ENCODE results near the gene NUMB. TPM values are rescaled to one million over a fixed set of nuclear protein-coding genes. Genes with fewer than 3 reads are reported as not detected.
A peak's percentile ranks its signal among the peaks of the same experiment; 100 is the strongest.

NUMB gene
- total RNA-seq, 1 experiment from 2014 or later: 42.0 TPM

- H3K27ac Mint-ChIP-seq: peak overlapping the region; percentile 34; the same call in 1 of the 2 replicates
- no peak overlapping the region for H3K4me3 Mint-ChIP-seq
- H3K27me3 Mint-ChIP-seq (ENCODE audit: low read depth): no peaks in the 10 kb centered on the region
- TF ChIP-seq MLX (CRISPR knock-in tag; IDR thresholded peaks at IDR 0.05) (no peak), NR3C1 (CRISPR knock-in tag; conservative IDR thresholded peaks at IDR 0.05; ENCODE audit: low read depth) (no peak), ZSCAN18 (CRISPR knock-in tag; IDR thresholded peaks at IDR 0.05) (no peak), FOXK1 (CRISPR knock-in tag; IDR thresholded peaks at IDR 0.05) (no peak), ZNF423 (CRISPR knock-in tag; IDR thresholded peaks at IDR 0.05) (no peak), TCF7 (CRISPR knock-in tag; IDR thresholded peaks at IDR 0.05; ENCODE audit: low read depth) (no peak), GTF2I (CRISPR knock-in tag; conservative IDR thresholded peaks at IDR 0.05) (no peak), ZNF138 (CRISPR knock-in tag; conservative IDR thresholded peaks at IDR 0.05) (no peak)
- no peak for DNase-seq (ENCODE audit: low spot score)
- ChIA-PET CTCF (interaction anchor here (1.3 kb wide), 1 partner anchor 40 kb away, joined by 4 read pairs; no protein-coding TSS in a partner anchor), POLR2A (no interaction called here)
- ATAC-seq: no peak
- no peaks in the 10 kb centered on the region for H3K9me3 Mint-ChIP-seq
- H3K36me3 Mint-ChIP-seq: peaks cover 14% of the 10 kb centered on the region
- peaks cover 8% of the 10 kb centered on the region for H3K4me1 Mint-ChIP-seq
These were observed 186.0 kb downstream of the NUMB start for GRCh38 chr14:73272393-73272792.

GRCh38 chr14:73269729-73270531, 188.4 kb downstream of the NUMB start:
- no peaks in the 10 kb centered on the region for H3K27me3 Mint-ChIP-seq (ENCODE audit: low read depth)
- H3K9me3 Mint-ChIP-seq: no peaks in the 10 kb centered on the region
- CTCF ChIA-PET: interaction anchor here (1.0 to 1.9 kb wide), 4 partner anchors 14 to 97 kb away, joined by 4 to 12 read pairs (median 6); no protein-coding TSS in a partner anchor
- H3K4me1 Mint-ChIP-seq: peaks cover 2% of the 10 kb centered on the region
- POLR2A ChIA-PET: interaction anchor here (0.6 kb wide), 1 partner anchor 126 kb away, joined by 4 read pairs; no protein-coding TSS in a partner anchor
- no peak overlapping the region; the same call in 1 of the 2 replicates for H3K27ac Mint-ChIP-seq
- peak overlapping the region; percentile 52 for H3K4me3 Mint-ChIP-seq
- peaks cover 6% of the 10 kb centered on the region for H3K36me3 Mint-ChIP-seq
- ATAC-seq (peak; percentile 72), DNase-seq (ENCODE audit: low spot score) (peak; percentile 46)
- no peak for TF ChIP-seq TEAD4 (CRISPR knock-in tag; IDR thresholded peaks at IDR 0.05)
- no peak for TF ChIP-seq ATF3 (CRISPR knock-in tag; conservative IDR thresholded peaks at IDR 0.05)
- no peak for TF ChIP-seq CREM (CRISPR knock-in tag; IDR thresholded peaks at IDR 0.05)
- TF ChIP-seq AR (CRISPR knock-in tag; IDR thresholded peaks at IDR 0.05): no peak
- TF ChIP-seq MYBL2 (CRISPR knock-in tag; IDR thresholded peaks at IDR 0.05): no peak
- TF ChIP-seq KAT7 (CRISPR knock-in tag; IDR thresholded peaks at IDR 0.05; ENCODE audit: borderline replicate concordance): no peak
- TF ChIP-seq SMAD4 (CRISPR knock-in tag; IDR thresholded peaks at IDR 0.05): no peak
- no peak for TF ChIP-seq GRHL2 (CRISPR knock-in tag; IDR thresholded peaks at IDR 0.05; ENCODE audit: insufficient replicate concordance, severe bottlenecking)
- no peak for TF ChIP-seq ZNF512 (CRISPR knock-in tag; IDR thresholded peaks at IDR 0.05; ENCODE audit: borderline replicate concordance)
- no peak for TF ChIP-seq OVOL2 (CRISPR knock-in tag; IDR thresholded peaks at IDR 0.05; ENCODE audit: borderline replicate concordance)
- no peak for TF ChIP-seq TCF7 (CRISPR knock-in tag; IDR thresholded peaks at IDR 0.05; ENCODE audit: low read depth)
- no peak for TF ChIP-seq FOXJ3 (CRISPR knock-in tag; IDR thresholded peaks at IDR 0.05; ENCODE audit: borderline replicate concordance)
- TF ChIP-seq ERG (CRISPR knock-in tag; IDR thresholded peaks at IDR 0.05): no peak
- no peak for TF ChIP-seq CDX4 (CRISPR knock-in tag; IDR thresholded peaks at IDR 0.05; ENCODE audit: borderline replicate concordance)

All from WTC11 (cell line).